Measurements from ENCODE around the gene YIPF7.

YIPF7 gene

DNA sequence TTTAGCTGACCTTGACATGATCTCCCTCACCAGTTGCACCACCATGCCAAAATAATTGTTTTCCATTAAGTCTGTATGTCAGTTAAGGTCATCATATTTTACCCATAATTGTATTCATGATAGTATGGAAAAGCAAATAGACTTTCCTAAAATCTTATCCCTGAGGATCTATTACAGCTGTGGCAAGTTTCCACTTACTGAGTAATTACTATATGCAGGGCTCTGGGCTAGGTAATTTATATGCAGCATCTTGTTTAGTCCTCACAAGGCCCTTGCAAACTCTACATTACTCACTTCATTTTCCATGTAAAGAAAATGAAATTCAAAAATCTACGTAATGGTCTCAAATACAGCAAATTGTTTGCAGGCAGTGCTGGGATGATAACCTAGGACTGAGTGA, 34.8 kb downstream of the YIPF7 start:
- no peak for DNase-seq

- no peak for DNase-seq
Observed at GRCh38 chr4:44583393-44583792, 68.0 kb downstream of the YIPF7 start.

DNA sequence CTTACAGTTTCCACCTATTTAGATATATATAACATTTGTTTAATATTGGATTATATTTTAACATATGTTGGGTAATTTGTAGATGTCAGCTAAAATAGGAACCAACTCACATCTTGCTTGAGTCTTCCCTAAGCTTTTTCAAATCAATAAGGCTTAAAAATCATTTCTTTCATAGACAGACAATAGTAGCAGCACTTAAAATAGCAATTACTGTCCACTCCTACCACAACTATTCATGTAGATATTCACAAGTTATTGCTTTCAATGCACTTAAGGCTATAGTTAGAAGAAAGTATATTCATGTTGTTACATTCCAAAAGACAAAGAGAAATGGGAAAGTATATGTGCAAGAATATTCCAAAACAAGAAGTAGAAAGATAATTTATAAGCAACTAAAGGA, 71.2 kb downstream of the YIPF7 start:
- no peak for DNase-seq

- no peak for DNase-seq
Observed at GRCh38 chr4:44578954-44579353, 72.5 kb downstream of the YIPF7 start.
